Thoracic aorta (tissue), 2 donors: ENCODE data around the gene PIAS3. TPM values are rescaled to one million over a fixed set of nuclear protein-coding genes. Genes with fewer than 3 reads are reported as not detected.

Experiments used
- ATAC-seq: fragments of 150-250 bp; one replicate; pipeline ENCODE4 v1.8.0; 2017; ENCODE audit warnings: low read depth; ENCODE audit not compliant: insufficient number of reproducible peaks, low FRiP score
- DNase-seq: peaks from one replicate; pipeline ENCODE4 v3.0.0-alpha.2; 2020; ENCODE audit warnings: low spot score
- H3K27ac ChIP-seq, 2 donors: fragments of 200-600 bp; sonication (generic); 1 replicate in 1 of 2; 2 replicates in 1 of 2; pipeline ENCODE4 v1.5.1; 2016; ENCODE audit warnings: mild to moderate bottlenecking in 2 of 2, moderate library complexity in 2 of 2
- H3K27me3 ChIP-seq: fragments of 200-600 bp; sonication (generic); replicated peaks from 2 replicates; pipeline ENCODE4 v1.6.0; 2016; ENCODE audit warnings: mild to moderate bottlenecking; ENCODE audit not compliant: insufficient read depth
- H3K36me3 ChIP-seq: fragments of 200-600 bp; sonication (generic); one replicate; pipeline ENCODE4 v1.5.1; 2016
- H3K4me1 ChIP-seq, 2 donors: fragments of 200-600 bp; sonication (generic); 1 replicate in 1 of 2; 2 replicates in 1 of 2; pipeline versions ENCODE4 v1.5.1 to v1.6.0; 2016; ENCODE audit warnings: low read depth in 2 of 2, mild to moderate bottlenecking in 1 of 2; ENCODE audit not compliant: control insufficient read depth in 1 of 2
- H3K4me3 ChIP-seq: fragments of 200-600 bp; sonication (generic); 2 replicates; pipeline ENCODE4 v1.5.1; 2016; ENCODE audit warnings: mild to moderate bottlenecking
- H3K9me3 ChIP-seq: fragments of 200-600 bp; sonication (generic); 2 replicates; pipeline ENCODE4 v1.5.1; 2016
- total RNA-seq, 2 donors: library from RNA; depleted of rRNA; stranded (reverse); fragments of >200 nt; gene quantifications; one replicate each; pipeline versions ENCODE4 v1.1.0 to v1.2.3, GENCODE V29; 2016
- TF ChIP-seq, protein P1 (sequence below): fragments of 200-600 bp; sonication (generic); IDR thresholded peaks from one replicate; pipeline ENCODE4 v1.5.1; 2019; ENCODE audit warnings: antibody characterized with exemption

Gene PIAS3
- total RNA-seq, 2 donors from 2014 or later: 34.4 to 60.1 TPM

GRCh38 chr1:145799806-145800205, 59.1 kb downstream of the PIAS3 start:
- Histone ChIP-seq H3K4me3 (no peak overlapping the region), H3K9me3 (peaks cover 3% of the 10 kb centered on the region), H3K27me3 (no peaks in the 10 kb centered on the region), H3K4me1 (peaks cover 12 to 23% of the 10 kb centered on the region in 2 donors), H3K27ac (no peak overlapping the region), H3K36me3 (no peaks in the 10 kb centered on the region)
- ATAC-seq (no peak), DNase-seq (no peak)
- TF ChIP-seq, protein P1, sequence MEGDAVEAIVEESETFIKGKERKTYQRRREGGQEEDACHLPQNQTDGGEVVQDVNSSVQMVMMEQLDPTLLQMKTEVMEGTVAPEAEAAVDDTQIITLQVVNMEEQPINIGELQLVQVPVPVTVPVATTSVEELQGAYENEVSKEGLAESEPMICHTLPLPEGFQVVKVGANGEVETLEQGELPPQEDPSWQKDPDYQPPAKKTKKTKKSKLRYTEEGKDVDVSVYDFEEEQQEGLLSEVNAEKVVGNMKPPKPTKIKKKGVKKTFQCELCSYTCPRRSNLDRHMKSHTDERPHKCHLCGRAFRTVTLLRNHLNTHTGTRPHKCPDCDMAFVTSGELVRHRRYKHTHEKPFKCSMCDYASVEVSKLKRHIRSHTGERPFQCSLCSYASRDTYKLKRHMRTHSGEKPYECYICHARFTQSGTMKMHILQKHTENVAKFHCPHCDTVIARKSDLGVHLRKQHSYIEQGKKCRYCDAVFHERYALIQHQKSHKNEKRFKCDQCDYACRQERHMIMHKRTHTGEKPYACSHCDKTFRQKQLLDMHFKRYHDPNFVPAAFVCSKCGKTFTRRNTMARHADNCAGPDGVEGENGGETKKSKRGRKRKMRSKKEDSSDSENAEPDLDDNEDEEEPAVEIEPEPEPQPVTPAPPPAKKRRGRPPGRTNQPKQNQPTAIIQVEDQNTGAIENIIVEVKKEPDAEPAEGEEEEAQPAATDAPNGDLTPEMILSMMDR: no peak

Other genes with a start within 250 kb of the PIAS3 start
- gene PDZK1, start 151.7 kb downstream of the PIAS3 start, total RNA-seq: 1 to 10 TPM; 1.3 to 7.4 TPM
- gene CD160, start 139.6 kb downstream of the PIAS3 start, total RNA-seq: under 1 TPM in 1 of 2 donors, not detected in 1; 0.28 TPM
- gene RNF115, start 35.0 kb downstream of the PIAS3 start, total RNA-seq: 10 to 100 TPM; 52.7 to 60.4 TPM
- 10 to 100 TPM; 23.4 to 42.9 TPM for gene POLR3C, start 34.9 kb downstream of the PIAS3 start, total RNA-seq
- gene NUDT17, start 13.5 kb downstream of the PIAS3 start, total RNA-seq: 10 to 100 TPM in 1 of 2 donors, 1 to 10 TPM in 1; 3.6 to 19.1 TPM
- 10 to 100 TPM in 1 of 2 donors, 1 to 10 TPM in 1; 9.6 to 15.7 TPM for gene ANKRD35, start 26.8 kb upstream of the PIAS3 start, total RNA-seq
- gene ITGA10, start 51.0 kb upstream of the PIAS3 start, total RNA-seq: 100 to 1,000 TPM; 156 to 267 TPM
- gene PEX11B, start 59.6 kb upstream of the PIAS3 start, total RNA-seq: 10 to 100 TPM; 21.7 to 25.3 TPM
- 100 to 1,000 TPM in 1 of 2 donors, 10 to 100 TPM in 1; 37.8 to 151 TPM for gene RBM8A, start 68.4 kb upstream of the PIAS3 start, total RNA-seq
- gene LIX1L, start 98.9 kb upstream of the PIAS3 start, total RNA-seq: 10 to 100 TPM; 45.4 to 49.5 TPM
- 1 to 10 TPM; 1.1 TPM for gene ANKRD34A, start 105.5 kb upstream of the PIAS3 start, total RNA-seq
- 10 to 100 TPM; 16.9 TPM for gene POLR3GL, start 105.6 kb upstream of the PIAS3 start, total RNA-seq
- 100 to 1,000 TPM; 423 to 622 TPM for gene TXNIP, start 137.5 kb upstream of the PIAS3 start, total RNA-seq
- gene HJV, start 162.7 kb upstream of the PIAS3 start, total RNA-seq: not detected